ENCODE measurements around the gene ARL3.
A peak's percentile ranks its signal among the peaks of the same experiment; 100 is the strongest.
"Not testable (repeated sequence)": the region's sequence is repeated elsewhere in the genome, so short reads cannot be mapped to it uniquely, and the experiment has no call there.

Gene ARL3

GRCh38 chr10:102713814-102714620 lies at the start of gene ARL3:
Gene ARL3, minus strand, starts transcription at chr10:102714397. Its CDS starts 122 bp downstream, at chr10:102714275.
- peak; percentile 99 for DNase-seq

GRCh38 chr10:102763037-102763607 lies 48.9 kb upstream of the ARL3 start:
- DNase-seq, result no peak

DNA sequence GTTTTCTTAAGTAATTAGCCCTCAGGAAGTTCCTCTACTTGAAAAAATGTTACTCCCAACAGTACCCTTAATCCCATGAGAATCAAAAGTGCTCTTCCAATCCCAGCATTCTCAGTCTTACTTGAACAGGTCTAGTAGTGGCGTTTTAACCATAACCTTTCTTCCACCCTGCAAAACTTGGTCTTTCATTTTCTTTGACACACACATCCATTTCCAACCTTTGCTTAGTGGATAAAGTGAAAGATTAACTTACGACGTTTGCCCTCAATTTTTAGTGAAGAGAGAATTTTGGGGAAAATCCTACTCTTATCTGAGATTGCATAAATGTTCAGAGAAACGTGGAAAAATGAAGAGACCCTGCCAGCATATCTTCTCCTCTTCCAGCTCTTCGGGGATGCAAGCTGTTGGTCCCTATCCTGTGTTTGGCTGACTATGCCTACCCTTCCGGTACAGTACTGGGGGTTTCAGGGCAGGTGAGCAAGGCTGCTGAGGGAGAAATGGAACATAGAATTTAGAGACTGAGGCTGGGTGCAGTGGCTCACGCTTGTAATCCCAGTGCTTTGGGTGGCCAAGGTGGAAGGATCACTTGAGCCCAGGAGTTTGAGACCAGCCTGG lies 48.3 kb upstream of the ARL3 start:
- DNase-seq, result no peak

GRCh38 chr10:102761981-102762380 lies 47.8 kb upstream of the ARL3 start:
- no peak for DNase-seq

DNA sequence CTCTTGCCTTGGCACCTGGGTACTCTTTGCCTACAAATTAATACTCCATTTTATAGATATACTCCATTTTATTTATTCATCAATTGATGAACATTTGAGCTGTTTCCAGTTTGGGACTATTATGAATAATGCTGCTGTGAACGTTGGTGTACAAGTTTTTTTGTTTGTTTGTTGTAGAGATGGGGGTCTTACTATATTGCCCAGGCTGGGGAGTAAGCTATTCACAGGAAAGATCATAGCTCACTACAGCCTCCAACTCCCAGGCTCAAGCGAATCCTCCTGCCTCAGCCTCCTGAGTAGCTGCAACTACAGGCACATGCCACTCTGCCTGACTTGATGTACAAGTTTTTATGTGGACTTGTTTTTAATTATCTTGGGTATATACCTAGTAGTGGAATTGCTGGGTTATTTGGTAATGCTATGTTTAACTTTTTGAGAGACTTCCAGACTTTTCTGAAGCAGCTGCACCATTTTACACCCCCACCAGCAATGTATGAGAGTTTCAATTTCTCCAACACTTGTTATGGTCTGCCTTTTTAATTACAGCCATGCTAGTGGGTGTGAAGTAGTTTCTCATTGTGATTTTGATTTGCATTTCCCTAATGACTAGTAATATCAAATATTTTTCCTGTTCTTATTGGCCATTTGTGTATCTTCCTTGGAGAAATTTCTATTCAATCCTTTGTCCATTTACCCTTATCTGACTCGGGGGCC lies 45.5 kb upstream of the ARL3 start:
- no peak for DNase-seq

- not testable (repeated sequence) for DNase-seq
These were observed 44.7 kb upstream of the ARL3 start for GRCh38 chr10:102758933-102759262.

- no peak for DNase-seq
These were observed 44.2 kb upstream of the ARL3 start for GRCh38 chr10:102758240-102758932.

- DNase-seq, result no peak
These were observed 43.1 kb upstream of the ARL3 start for GRCh38 chr10:102757323-102757722.

GRCh38 chr10:102753718-102754117 lies 39.5 kb upstream of the ARL3 start:
- no peak for DNase-seq

DNA sequence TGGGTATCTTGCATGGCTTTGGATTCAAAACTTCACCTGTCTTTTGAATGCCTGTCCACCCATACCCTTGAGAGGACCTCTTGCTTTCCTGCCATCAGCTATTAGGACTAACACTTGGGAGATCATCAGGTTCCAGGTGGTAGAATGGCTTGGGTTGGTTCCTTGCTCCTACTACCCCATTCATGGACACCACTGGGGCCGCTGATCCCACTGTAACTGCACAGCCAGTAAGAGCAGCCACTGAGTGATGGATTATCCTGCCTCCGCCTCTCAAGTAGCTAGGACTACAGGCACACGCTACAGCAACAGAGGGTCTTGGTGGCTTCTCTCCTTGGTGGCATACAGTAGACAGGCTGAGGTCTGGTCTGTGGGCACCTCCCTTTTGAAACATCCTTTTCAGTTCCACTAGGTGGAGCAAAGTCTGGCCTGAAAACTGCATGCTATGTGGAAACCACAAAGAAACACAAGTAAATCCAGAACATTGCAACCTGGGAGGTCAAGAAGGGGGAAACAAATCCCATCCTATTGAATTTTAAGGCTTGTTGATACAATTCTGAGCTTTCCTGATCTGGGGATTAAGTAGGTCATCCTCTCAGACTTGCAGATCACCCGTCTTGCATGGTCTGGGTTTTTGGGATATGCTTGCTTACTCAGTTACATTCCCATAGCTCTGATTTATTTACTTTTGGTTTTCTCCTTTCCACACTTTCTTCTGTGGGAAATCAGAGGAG lies 38.9 kb upstream of the ARL3 start:
- peak in 1 of 2 donors; percentile 56 for DNase-seq

- no peak for DNase-seq
These were observed 38.2 kb upstream of the ARL3 start for GRCh38 chr10:102752266-102752930.

GRCh38 chr10:102745157-102745556 lies 31.0 kb upstream of the ARL3 start:
- no peak for DNase-seq

- DNase-seq, result no peak
These were observed 30.3 kb upstream of the ARL3 start for GRCh38 chr10:102744374-102745051.

DNA sequence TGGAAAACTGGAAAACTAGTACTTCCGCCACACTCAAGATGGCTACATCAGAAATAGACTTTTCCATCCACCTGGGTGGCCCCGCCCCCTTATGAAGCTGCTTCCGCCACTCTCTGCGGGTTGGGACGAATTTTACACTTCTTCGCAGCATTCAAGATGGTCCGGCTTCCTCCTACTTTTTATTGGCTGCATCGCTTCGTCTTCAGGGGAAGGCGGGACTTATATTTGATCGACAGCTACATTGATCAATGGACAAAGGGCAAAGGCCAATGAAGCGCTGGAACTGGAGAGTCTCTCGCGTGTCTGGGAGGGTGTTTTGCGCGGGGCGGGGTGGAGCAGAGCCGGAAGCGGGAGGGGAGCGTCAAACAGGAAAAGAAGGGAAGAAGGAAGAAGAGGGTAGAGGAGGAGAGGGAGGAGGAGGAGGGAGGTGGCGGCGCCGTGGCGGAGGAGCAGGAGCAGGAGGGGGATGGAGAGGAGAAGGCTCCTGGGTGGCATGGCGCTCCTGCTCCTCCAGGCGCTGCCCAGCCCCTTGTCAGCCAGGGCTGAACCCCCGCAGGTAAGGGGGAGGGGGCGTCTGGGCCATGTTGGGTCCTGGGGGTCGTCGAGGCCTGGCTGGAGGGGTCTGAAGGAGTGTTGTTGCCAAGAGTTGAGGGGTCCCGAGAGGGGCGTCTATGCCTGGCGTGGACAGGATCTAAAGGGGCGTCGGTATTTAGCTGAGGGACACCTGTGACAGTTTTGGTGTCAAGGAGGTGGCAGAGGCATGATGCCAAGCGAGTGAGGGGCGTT lies 29.6 kb upstream of the ARL3 start, which contains the start of gene WBP1L:
Gene WBP1L (plus strand): TSS at position 361 of the 786 bp plus-strand sequence. CDS start 106 bp downstream, at position 467.
- peak; percentile 99 for DNase-seq

DNA sequence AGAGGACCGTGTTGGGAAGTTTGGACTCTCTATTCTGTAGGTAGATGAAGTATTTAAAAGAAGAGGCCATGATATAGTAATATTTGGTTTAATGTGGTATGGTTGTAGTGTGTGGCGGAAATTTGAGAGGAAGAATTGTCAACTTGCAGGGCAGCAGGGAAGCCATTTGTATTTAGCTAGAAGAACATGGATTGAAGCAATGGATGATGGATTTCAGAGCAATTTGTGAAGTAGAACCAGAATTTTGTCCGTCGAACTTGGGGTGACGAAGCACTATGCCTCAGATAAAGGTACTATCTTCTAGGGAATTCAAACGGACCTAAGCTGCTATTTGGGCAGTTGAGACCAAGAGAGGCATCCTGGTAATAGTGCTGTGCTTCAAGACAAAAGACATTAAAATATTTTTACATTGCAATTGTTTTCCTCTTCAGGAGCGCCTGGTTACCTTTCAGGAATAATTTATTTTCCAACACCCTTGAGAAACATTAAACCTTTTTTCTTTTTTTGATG lies 28.9 kb upstream of the ARL3 start:
- DNase-seq, result no peak

DNA sequence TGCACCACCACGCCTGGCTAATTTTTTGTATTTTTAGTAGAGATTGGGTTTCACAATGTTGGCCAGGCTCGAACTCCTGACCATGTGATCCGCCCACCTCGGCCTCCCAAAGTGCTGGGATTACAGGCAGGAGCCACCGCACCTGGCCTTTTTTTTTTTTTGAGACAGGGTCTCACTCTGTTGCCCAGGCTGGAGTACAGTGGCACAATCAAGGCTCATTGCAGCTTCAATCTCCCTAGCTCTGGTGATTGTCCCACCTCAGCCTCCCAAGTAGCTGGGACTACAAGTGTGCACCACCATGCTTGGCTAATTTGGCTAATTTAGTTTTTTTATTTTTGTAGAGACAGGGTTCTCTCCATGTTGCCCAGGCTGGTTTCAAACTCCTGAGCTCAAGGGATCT lies 28.1 kb upstream of the ARL3 start:
- DNase-seq, result not testable (repeated sequence)

GRCh38 chr10:102741726-102742237 lies 27.6 kb upstream of the ARL3 start:
- no peak for DNase-seq

DNA sequence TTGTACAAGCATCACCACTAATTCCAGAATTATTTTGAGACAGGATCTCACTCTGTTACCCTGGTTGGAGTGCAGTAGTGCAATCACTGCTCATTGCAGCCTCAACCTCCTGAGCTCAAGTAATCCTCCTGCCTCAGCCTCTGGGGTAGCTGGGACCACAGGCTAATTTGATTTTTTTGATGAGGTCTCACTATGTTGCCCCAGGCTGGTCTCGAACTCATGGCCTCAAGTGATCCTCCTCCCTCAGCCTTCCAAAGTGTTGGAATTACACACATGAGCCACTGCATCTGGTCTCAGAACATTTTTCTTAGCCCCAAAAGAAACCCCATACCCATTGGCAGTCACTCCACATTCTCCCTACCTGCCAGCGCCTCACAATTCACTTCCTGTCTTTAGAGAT lies 26.0 kb upstream of the ARL3 start:
- DNase-seq, result no peak

DNA sequence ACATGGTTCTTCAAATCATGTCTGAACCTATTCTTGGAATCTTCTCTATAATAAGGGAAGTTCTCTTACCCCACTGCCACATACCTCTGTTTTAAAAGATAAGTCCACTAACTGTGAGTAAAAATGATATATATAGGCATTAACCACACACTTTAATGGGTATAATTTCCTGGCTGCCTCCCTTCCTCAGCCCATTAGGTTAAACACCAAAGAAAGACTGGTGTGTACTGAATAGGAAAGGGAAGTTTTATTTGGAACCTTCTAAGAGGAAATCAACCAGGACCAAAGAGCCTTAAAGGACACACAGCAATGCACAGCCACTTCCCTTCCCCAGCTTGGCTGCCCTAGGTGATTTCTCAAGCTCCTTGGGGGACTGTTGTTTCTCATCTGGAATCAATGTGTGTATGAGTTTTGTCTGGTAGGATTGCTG lies 24.5 kb upstream of the ARL3 start:
- DNase-seq, result peak; percentile 13 to 33
